GM15510 (cell line): ENCODE results near the gene SNCAIP.

Experiments
- POLR2A ChIP-seq: IDR thresholded peaks from 3 replicates; pipeline ENCODE4 v1.6.1; 2011; ENCODE audit warnings: borderline replicate concordance; ENCODE audit not compliant: insufficient read length; ENCODE audit errors: extremely low read depth

The SNCAIP gene

DNA sequence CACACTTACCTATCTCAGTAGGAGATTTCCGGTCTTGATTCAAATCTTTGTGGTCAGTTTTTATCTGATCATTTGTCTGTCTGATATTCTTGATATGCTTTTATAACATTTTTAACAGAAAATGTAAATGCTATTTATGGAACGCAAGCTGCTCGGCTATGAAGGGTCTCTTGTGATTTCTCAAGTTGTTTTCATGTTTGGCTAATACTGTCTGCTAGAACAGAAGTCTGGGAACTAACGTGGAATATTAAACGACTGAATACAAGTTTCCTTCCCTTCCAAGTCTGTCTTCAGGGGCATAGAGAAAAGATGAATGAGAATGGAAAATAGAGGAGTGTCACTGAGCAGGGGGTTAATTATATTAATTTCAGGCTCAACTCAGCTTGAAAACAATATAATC, 27.6 kb downstream of the SNCAIP start:
- no peak for TF ChIP-seq POLR2A

DNA sequence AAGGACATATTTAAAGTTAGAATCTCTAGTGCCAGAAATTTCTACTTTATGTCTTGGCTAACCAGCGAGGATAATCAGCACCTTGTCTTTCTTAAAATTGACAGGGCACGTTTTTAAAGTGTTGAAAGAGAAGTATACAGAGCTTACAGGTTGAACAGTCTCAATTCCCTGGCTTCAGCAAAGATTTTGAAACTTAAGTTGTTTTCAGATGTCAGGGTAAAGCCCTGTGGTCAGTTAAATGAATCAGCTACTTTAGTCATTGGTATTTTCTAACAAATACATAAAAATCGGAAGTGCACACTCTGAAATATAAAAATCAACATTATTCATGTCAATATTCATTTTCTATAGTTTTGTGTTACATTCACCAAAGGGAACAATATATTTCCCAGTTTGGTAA, 29.1 kb downstream of the SNCAIP start:
- TF ChIP-seq POLR2A, result no peak

DNA sequence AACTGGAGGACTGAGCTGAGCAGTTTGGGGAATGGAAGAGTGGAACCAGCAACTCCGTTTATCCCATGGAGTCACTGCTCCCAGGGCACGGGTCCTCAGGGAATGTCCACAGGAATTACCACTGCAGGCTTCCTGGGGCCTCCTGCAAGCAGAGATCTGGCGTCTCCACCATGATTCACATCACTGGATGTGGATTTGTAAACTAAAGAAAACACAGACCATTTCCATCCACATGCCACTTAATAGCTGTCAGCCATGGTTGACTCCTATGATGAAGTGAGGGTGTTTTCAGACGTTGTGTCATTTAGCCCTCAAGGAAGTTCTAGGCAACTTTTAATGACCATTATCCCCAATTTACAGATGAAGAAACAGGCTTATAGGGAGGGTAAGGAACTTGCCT, 30.2 kb downstream of the SNCAIP start:
- TF ChIP-seq POLR2A, result no peak

DNA sequence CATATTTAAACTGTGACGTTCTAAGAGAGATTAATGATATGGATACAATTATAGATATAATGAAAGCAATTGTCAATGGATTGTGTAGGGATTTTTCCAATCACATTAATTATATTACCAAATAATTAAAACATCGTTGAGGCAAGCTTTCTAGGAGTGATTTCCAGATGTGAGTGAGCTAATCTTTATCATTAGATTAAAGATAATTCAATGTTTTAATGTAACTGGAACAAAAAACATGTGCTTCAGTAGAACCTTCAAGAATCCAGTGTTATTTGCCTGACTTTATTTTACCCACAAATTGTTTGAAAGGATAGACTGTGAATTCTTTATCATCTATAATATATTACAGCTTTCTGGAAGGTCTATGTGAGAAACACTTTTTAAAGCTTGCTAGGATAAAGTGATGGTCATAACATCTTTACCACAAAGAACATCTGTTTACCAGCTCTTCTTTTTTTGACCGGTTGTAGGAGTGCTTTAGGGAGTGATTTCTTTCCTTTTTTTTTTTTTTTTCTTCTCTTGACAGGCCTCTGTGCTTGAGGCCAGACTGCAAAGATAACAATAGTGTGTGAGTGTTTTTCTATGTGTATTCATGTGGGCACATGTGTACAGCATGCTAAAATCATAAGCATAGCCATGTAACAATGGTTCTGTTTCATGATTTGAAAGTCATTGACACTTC, 35.0 kb downstream of the SNCAIP start:
- TF ChIP-seq POLR2A, result no peak

- TF ChIP-seq POLR2A, result no peak
Measured at GRCh38 chr5:122350496-122350895, 38.5 kb downstream of the SNCAIP start.

DNA sequence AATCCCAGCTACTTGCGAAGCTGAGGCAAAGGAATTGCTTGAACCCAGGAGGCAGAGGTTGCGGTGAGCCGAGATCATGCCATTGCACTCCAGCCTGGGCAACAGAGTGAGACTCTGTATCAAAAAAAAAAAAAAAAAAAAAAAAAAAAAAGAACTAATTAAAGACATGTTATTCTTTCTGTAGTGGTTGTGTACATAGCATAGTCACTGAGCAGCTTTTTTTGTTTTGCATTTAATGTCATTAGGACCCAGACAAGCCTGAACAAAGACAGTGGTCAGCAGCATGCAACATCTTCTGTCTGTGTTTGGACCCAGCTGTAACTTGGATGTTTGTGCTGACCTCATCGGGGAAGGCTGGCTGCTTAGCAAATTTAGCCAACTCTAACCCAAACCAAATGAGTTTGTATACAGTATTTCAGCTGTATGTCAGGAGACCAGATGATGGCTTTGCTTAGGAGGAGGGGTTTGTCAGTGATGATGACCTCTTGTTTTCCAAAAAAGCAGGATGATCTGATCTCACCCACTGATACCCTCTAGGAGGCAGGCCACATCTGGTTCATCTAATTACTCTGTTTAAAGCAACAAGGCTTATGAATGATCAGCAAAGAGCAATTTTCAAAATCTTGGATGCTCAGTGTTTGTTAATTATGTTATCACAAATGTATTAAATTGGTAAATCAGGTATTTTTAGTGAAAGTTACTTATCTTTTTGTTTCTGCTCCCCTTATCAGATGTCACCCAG, 39.5 kb downstream of the SNCAIP start:
- no peak for TF ChIP-seq POLR2A

DNA sequence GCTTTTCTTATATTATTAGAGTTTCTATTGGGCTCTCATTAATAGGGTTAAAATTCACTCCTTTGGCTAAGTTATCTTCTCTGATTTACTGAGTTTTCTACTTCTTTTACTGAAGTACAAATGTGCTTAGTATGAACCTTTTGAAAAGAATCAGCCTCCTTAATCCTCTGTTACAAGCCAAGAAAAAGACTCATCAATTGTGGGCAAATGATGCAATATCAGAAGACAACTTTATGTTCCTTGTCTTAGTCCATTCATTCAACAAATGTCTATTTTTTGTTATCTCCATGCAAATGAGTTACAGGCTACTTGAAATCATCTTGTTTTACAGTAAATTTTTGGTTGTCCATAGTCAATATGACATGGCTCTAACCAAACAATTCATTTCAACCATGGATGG, 40.3 kb downstream of the SNCAIP start:
- no peak for TF ChIP-seq POLR2A

DNA sequence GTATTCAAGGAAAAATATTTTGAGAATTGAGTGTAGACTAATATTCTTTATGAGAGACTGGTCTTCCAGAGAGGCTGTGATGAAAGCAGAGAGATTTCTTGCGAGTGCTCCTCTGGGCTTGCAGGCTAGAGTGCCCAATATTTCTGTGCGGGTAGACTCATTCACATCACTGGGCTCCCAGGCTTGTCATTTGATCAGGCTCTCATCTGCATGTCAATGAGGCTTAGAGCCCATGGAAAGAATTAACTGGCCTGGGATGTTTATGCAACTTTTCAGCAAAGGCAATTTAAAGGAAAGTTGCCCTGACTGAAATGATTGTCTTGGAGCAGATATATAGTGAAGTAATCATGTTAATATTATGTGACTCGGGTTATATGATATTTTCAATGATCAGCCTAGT, 42.3 kb downstream of the SNCAIP start:
- no peak for TF ChIP-seq POLR2A

DNA sequence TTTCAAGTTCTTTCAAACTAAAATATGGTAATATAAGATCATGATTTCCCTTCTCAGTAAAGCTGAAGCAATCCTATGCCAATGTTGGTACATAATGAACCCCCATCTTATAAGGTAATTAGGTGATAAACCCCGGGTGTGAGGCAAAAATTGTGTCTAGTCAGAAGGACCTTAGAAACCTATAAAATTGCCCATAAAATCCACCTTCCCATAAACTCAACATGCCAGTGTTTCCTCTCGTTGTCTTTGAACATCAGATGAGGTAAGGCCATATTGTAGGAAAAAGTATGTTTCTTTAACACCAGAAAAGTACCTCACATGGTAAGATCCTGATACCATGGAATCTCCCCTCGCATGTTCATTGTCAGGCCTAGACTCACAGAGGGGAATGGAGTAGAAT, 43.3 kb downstream of the SNCAIP start:
- no peak for TF ChIP-seq POLR2A

DNA sequence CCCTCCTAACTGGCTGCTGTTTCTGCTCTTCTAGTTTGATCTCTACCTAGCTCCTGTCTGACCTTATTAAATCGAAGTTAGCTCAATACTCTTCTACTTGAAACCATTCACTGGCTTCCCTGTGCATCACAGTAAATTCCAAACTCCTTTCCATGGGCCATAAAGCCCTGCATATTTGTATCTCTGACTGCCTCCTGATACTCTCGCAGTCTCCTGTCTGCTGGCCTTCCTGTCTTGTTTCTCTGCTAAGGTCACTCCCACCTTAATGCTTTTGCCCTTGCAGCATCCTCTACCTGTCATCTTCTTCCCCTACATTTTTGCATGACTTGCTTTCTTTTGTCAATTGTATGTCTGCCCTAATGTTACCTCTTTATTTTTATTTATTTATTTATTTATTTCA, 44.8 kb downstream of the SNCAIP start:
- TF ChIP-seq POLR2A, result no peak

GRCh38 chr5:122358372-122358979, 46.4 kb downstream of the SNCAIP start:
- no peak for TF ChIP-seq POLR2A

DNA sequence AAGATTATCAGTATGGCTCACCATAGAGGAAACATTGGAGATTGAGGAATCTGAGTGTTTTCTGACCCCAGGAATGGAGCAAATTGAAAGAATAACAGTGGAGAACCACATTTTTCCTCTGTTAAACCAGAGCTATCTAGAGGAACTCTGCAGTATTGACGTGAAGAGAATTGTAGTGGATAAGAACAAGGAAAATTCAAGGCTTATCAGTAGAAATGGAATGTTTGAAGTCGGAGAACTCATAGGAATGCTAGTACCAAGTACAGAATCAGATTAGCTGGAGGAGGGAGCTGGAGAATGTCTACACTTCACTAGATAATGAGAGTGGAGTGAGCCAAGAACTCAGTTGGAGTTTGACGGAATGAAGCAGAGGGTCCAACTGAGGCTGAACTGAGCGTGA, 50.3 kb downstream of the SNCAIP start:
- no peak for TF ChIP-seq POLR2A

GRCh38 chr5:122363623-122364022, 51.6 kb downstream of the SNCAIP start:
- no peak for TF ChIP-seq POLR2A

DNA sequence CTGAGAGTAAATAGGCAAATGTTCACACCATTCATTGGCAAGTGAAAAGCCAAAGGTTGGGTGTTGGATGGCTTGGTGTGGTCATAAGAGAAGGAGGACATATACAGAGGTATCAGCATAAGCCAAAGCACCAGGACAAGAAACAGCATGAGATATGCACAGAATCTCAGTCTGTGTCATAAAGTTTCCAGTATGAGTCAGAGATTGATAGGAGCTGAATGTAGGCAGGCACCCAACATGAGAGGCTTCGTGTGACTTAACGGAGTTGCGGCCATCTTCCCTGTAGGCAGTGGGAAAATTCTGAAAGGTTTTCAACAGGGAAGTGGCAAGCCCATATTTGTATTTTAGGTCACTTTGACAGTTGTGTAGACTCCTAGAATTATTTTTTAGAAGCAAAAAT, 54.5 kb downstream of the SNCAIP start:
- no peak for TF ChIP-seq POLR2A

- TF ChIP-seq POLR2A, result no peak
Measured at GRCh38 chr5:122367456-122367855, 55.4 kb downstream of the SNCAIP start.
